ENCODE measurements around the gene ICE2. TPM values are rescaled to one million over a fixed set of nuclear protein-coding genes. Genes with fewer than 3 reads are reported as not detected.
"Not testable (repeated sequence)": the region's sequence is repeated elsewhere in the genome, so short reads cannot be mapped to it uniquely, and the experiment has no call there.

The ICE2 gene
- total RNA-seq, 2 experiments from 2014 or later, result 54.6 to 74.2 TPM

- CTCF ChIA-PET, result no interaction called here
- no peak for ATAC-seq
- H3K9me3 Mint-ChIP-seq (ENCODE audit: low read depth), result no peaks in the 10 kb centered on the region
- H3K4me1 Mint-ChIP-seq, result peaks cover 1% of the 10 kb centered on the region
- no peak for DNase-seq
- no peaks in the 10 kb centered on the region for H3K27me3 Mint-ChIP-seq
- peaks cover 24% of the 10 kb centered on the region for H3K36me3 Mint-ChIP-seq
- H3K4me3 Mint-ChIP-seq, result no peak overlapping the region
- no peak overlapping the region for H3K27ac Mint-ChIP-seq
Measured at GRCh38 chr15:60425461-60425860, 53.5 kb downstream of the ICE2 start.

DNA sequence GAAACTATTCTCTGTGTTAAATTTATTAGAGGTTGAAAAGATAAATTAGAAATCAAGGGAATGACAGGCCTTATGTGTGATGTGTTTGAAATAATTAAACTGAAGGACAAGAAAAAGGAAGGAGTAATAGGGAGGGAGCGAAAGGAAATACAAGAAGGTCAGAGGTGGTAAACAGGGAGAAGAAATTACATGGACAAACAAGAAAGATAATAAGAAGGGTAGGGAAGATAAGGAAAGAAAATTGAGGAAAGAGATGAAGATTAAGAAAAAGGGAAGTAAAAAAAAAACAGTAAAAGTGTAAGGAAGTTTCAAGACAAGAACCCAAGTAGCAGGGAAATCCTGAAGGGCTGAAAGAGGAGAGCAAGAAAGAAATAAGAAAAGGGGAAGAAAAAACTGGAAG lies 54.9 kb downstream of the ICE2 start:
- DNase-seq, result no peak
- Mint-ChIP-seq H3K9me3 (ENCODE audit: low read depth) (no peaks in the 10 kb centered on the region), H3K36me3 (peaks cover 20% of the 10 kb centered on the region), H3K4me3 (no peak overlapping the region), H3K4me1 (peaks cover 1% of the 10 kb centered on the region), H3K27ac (peak overlapping the region; percentile 7), H3K27me3 (no peaks in the 10 kb centered on the region)
- CTCF ChIA-PET, result no interaction called here
- no peak for ATAC-seq

DNA sequence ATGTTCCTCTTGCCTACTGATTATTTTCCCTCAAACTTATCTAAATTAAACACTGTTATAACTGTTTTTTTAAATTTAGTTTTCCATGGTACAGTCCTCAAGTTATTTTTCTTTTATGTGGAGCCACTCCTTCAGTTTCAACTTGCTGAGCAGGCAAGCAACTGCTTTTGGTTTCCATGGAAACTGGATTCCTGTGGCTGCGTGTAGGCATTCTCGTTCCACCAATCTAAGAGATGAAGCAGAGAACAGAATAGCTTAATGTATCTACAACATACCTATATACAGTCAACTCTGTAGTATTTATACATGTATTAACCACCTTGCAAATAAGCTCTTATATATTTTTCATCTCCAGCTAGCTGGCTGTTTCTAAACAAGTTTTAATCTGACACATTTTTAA lies 55.4 kb downstream of the ICE2 start:
- no peak overlapping the region for H3K27ac Mint-ChIP-seq
- no peak for ATAC-seq
- no peaks in the 10 kb centered on the region for H3K27me3 Mint-ChIP-seq

GRCh38 chr15:60421544-60421943 lies 57.4 kb downstream of the ICE2 start:
- H3K36me3 Mint-ChIP-seq, result peaks cover 12% of the 10 kb centered on the region
- H3K27me3 Mint-ChIP-seq, result no peaks in the 10 kb centered on the region
- H3K9me3 Mint-ChIP-seq (ENCODE audit: low read depth), result no peaks in the 10 kb centered on the region
- CTCF ChIA-PET, result no interaction called here
- DNase-seq (no peak), ATAC-seq (no peak)
- no peak overlapping the region for H3K4me3 Mint-ChIP-seq
- H3K4me1 Mint-ChIP-seq, result peaks cover 1% of the 10 kb centered on the region
- H3K27ac Mint-ChIP-seq, result no peak overlapping the region

More for the DNA sequence above, 55.4 kb downstream of the ICE2 start:
- no peaks in the 10 kb centered on the region for H3K9me3 Mint-ChIP-seq (ENCODE audit: low read depth)
- peaks cover 1% of the 10 kb centered on the region for H3K4me1 Mint-ChIP-seq
- DNase-seq, result no peak
- no peak overlapping the region for H3K4me3 Mint-ChIP-seq
- CTCF ChIA-PET, result no interaction called here
- H3K36me3 Mint-ChIP-seq, result peaks cover 20% of the 10 kb centered on the region

GRCh38 chr15:60420203-60420716 lies 58.7 kb downstream of the ICE2 start:
- Mint-ChIP-seq H3K4me3 (no peak overlapping the region), H3K9me3 (ENCODE audit: low read depth) (no peaks in the 10 kb centered on the region), H3K36me3 (peaks cover 12% of the 10 kb centered on the region), H3K27ac (no peak overlapping the region), H3K4me1 (peaks cover 1% of the 10 kb centered on the region), H3K27me3 (no peaks in the 10 kb centered on the region)
- CTCF ChIA-PET, result interaction anchor here (0.6 to 0.8 kb wide), 2 partner anchors 22 to 58 kb away, joined by 3 read pairs; no protein-coding TSS in a partner anchor
- ATAC-seq, result no peak
- no peak for DNase-seq

- Mint-ChIP-seq H3K27ac (no peak overlapping the region), H3K9me3 (ENCODE audit: low read depth) (no peaks in the 10 kb centered on the region), H3K4me1 (peaks cover 1% of the 10 kb centered on the region), H3K36me3 (peaks cover 10% of the 10 kb centered on the region), H3K4me3 (no peak overlapping the region), H3K27me3 (no peaks in the 10 kb centered on the region)
- ATAC-seq (no peak), DNase-seq (no peak)
- CTCF ChIA-PET, result no interaction called here
Measured at GRCh38 chr15:60419753-60420152, 59.2 kb downstream of the ICE2 start.

DNA sequence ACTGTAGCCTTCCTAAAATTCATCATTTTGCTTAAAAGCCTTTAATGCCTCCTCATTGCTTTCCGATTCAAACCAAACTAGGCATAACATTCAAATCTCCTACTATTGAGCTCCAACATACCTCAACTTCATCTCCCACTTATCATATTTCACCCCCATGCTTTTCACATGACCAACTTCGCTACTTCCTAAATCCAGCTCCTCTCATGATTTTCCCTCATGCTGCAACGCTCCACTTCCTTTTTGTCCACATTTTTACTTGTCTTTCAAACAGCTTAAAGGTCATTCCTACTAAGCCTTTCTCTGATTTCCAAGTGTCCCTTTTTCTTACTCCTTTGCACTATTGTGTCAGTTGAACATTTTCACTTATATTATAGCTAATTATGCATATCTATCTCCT lies 60.8 kb downstream of the ICE2 start:
- Mint-ChIP-seq H3K4me3 (no peak overlapping the region), H3K9me3 (ENCODE audit: low read depth) (no peaks in the 10 kb centered on the region), H3K36me3 (peaks cover 5% of the 10 kb centered on the region), H3K4me1 (peaks cover 1% of the 10 kb centered on the region), H3K27ac (no peak overlapping the region), H3K27me3 (no peaks in the 10 kb centered on the region)
- CTCF ChIA-PET, result no interaction called here
- no peak for DNase-seq
- ATAC-seq, result no peak

GRCh38 chr15:60417112-60417511 lies 61.8 kb downstream of the ICE2 start:
- no peak overlapping the region for H3K4me3 Mint-ChIP-seq
- H3K36me3 Mint-ChIP-seq, result peaks cover 3% of the 10 kb centered on the region
- no peak for DNase-seq
- no peaks in the 10 kb centered on the region for H3K27me3 Mint-ChIP-seq
- H3K9me3 Mint-ChIP-seq (ENCODE audit: low read depth), result no peaks in the 10 kb centered on the region
- CTCF ChIA-PET, result no interaction called here
- peaks cover 1% of the 10 kb centered on the region for H3K4me1 Mint-ChIP-seq
- ATAC-seq, result no peak
- no peak overlapping the region for H3K27ac Mint-ChIP-seq

GRCh38 chr15:60416484-60416883 lies 62.5 kb downstream of the ICE2 start:
- Mint-ChIP-seq H3K9me3 (ENCODE audit: low read depth) (no peaks in the 10 kb centered on the region), H3K4me3 (no peak overlapping the region), H3K4me1 (peaks cover 1% of the 10 kb centered on the region), H3K27me3 (no peaks in the 10 kb centered on the region), H3K27ac (no peak overlapping the region), H3K36me3 (peaks cover 3% of the 10 kb centered on the region)
- ATAC-seq, result no peak
- CTCF ChIA-PET, result no interaction called here
- no peak for DNase-seq

DNA sequence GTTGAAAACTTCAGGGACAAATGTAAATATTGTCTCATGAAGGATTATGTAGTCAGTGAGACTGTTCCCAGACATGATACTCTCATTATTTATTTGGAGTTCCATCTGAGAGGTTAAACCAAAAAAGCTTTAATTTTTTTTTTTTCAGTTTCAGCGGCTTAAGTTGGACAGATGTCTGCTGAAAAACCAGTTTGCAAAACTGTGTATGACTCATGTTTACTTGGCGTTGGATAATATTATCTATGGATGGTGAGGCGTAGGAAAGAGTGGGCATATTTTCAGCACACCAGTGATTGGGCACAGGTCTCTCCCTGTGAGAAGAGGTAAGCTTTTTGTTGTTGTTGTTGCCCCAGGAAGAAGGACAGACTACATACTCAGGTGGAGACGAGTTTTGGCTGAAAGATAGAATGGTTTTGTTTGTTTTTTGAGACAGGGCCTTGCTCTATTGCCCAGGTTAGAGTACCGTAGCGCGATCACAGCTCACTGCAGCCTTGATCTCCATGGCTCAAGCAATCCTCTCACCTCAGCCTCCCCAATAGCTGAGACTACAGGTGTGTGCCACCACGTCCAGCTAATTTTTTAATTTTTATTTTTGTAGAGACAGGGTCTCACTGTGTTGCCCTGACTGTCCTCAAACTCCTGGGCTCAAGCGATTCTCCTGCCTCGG lies 64.8 kb downstream of the ICE2 start:
- Mint-ChIP-seq H3K4me1 (peaks cover 8% of the 10 kb centered on the region), H3K9me3 (ENCODE audit: low read depth) (no peaks in the 10 kb centered on the region), H3K4me3 (no peak overlapping the region), H3K27ac (no peak overlapping the region), H3K36me3 (peaks cover 3% of the 10 kb centered on the region), H3K27me3 (no peaks in the 10 kb centered on the region)
- no peak for DNase-seq
- ATAC-seq, result no peak
- CTCF ChIA-PET, result interaction anchor here (1.7 kb wide), 1 partner anchor 16 kb away, joined by 4 read pairs; no protein-coding TSS in a partner anchor

GRCh38 chr15:60413231-60413824 lies 65.6 kb downstream of the ICE2 start:
- Mint-ChIP-seq H3K9me3 (ENCODE audit: low read depth) (no peaks in the 10 kb centered on the region), H3K27me3 (no peaks in the 10 kb centered on the region), H3K4me3 (no peak overlapping the region), H3K4me1 (peaks cover 15% of the 10 kb centered on the region), H3K27ac (no peak overlapping the region), H3K36me3 (peaks cover 6% of the 10 kb centered on the region)
- no peak for DNase-seq
- ATAC-seq, result no peak
- CTCF ChIA-PET, result interaction anchor here (1.7 kb wide), 1 partner anchor 17 kb away, joined by 4 read pairs; no protein-coding TSS in a partner anchor

DNA sequence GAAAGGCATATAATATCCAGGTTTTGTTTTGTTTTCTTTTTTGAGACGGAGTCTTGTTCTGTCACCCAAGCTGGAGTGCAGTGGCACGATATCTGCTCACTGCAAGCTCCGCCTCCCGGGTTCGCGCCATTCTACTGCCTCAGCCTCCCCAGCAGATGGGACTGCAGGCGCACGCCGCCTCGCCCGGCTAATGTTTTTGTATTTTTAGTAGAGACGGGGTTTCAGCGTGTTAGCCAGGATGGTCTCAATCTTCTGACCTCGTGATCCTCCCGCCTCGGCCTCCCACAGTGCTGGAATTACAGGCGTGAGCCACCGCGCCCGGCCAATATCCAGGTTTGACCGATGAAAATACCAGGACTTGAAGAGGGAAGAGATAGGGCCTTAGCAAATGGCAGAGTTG lies 66.1 kb downstream of the ICE2 start:
- CTCF ChIA-PET, result interaction anchor here (1.7 kb wide), 1 partner anchor 18 kb away, joined by 4 read pairs; no protein-coding TSS in a partner anchor
- not testable (repeated sequence) for H3K9me3 Mint-ChIP-seq (ENCODE audit: low read depth); ATAC-seq; H3K27ac Mint-ChIP-seq; H3K27me3 Mint-ChIP-seq; H3K36me3 Mint-ChIP-seq; DNase-seq; H3K4me3 Mint-ChIP-seq
- peaks cover 19% of the 10 kb centered on the region for H3K4me1 Mint-ChIP-seq

DNA sequence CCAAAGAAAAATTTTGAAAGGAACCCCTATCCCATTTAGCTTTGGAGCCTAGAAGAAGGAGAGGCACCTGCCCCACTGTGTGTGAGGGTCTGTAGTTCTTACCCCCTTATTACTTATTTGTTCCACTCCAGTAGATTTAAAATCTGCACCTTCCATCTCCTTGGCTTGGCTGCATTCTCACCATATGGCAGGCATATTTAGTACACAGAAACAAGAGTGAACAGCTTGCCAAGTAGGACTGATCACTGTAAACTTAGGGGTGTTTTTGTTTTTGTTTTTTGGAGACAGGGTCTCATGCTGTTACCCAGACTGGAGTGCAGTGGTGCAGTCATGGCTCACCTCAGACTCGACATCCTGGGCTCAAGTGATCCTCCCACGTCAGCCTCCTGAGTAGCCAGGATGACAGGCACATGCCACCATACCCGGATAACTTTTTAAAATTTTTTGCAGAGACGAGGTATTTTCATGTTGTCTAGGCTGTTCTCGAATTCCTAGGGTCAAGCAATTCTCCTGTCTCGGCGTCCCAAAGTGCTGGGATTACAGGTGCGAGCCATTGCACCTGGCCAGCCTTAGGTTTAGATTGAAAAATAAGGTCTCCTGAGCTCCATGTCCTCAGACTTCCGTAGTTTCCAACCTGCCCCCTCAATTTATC lies 67.0 kb downstream of the ICE2 start:
- Mint-ChIP-seq H3K4me3 (no peak overlapping the region), H3K27me3 (no peaks in the 10 kb centered on the region), H3K27ac (peak overlapping the region; percentile 9), H3K9me3 (ENCODE audit: low read depth) (no peaks in the 10 kb centered on the region), H3K4me1 (peaks cover 20% of the 10 kb centered on the region), H3K36me3 (peaks cover 6% of the 10 kb centered on the region)
- ATAC-seq, result no peak
- DNase-seq, result no peak
- CTCF ChIA-PET, result no interaction called here

DNA sequence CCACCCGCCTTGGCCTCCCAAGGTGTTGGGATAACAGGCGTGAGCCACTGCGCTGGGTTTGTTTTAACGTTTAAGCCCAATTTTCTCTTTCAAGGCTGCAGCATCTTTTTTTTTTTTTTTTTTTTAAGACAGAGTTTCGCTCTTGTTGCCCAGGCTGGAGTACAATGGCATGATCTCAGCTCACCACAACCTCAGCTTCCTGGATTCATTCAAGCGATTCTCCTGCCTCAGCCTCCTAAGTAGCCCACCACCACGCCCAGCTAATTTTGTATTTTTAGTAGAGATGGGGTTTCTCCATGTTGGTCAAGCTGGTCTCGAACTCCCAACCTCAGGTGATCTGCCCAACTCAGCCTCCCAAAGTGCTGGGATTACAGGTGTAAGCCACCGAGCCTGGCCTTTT lies 68.6 kb downstream of the ICE2 start:
- not testable (repeated sequence) for H3K4me3 Mint-ChIP-seq

More for the DNA sequence above, 68.6 kb downstream of the ICE2 start:
- peak overlapping the region; percentile 19 for H3K27ac Mint-ChIP-seq
- H3K9me3 Mint-ChIP-seq (ENCODE audit: low read depth); ATAC-seq; H3K27me3 Mint-ChIP-seq; DNase-seq; H3K36me3 Mint-ChIP-seq: not testable (repeated sequence)
- CTCF ChIA-PET, result interaction anchor here (0.7 to 2.6 kb wide), 4 partner anchors 11 to 84 kb away, joined by 3 to 16 read pairs (median 4); partner anchors contain the start of gene ANXA2
- peaks cover 22% of the 10 kb centered on the region for H3K4me1 Mint-ChIP-seq
